CD4-positive, alpha-beta T cell treated with Interleukin-17A for 4 hours (primary cell): ENCODE results near the gene MATCAP1.

ENCODE experiments used
- DNase-seq: peaks from one replicate; pipeline ENCODE4 v3.0.0-alpha.2; 2020; ENCODE audit warnings: mixed read lengths

Gene MATCAP1

DNA sequence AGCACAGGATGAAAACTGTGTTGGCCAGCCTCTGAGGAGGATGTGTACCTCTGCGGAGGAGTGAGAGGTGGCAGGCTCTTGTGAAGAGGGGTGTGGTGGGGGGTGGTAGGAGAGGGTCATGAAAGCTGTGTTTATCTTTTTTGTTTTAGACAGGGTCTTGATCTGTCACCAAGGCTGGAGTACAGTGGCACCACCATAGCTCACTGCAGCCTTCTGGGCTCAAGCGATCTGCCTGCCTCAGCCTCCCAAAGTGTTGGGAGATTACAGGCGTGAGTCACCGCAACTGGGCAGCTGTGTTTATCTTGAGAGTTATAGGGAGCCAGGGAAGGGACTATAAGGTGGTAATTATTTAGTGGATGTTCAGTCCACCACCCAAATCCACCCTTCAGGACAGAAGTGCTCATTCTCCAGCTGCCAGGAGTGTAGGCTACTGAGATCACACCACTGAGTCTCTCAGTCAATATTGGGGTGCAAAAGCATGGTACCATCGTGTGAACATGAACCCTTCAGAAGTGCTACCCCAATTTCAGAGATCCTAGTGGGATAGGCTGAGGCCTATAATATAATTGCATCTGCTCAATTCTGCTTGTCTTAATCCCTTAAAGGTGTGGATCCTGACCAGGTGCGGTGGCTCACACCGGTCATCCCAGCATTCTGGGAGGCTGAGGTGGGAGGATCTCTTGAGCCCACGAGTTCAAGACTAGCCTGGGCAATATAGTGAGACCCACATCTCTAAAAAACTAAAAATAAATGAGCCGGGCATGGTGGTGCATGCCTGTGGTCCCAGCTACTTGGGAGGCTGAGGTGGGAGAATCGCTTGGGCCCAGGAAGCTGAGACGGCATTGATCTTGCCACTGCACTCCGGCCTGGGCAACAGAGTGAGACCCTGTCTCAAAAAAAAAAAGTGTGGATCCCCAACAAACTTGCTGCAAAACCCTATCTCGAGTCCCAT lies 7.0 kb upstream of the MATCAP1 start:
- DNase-seq = no peak

DNA sequence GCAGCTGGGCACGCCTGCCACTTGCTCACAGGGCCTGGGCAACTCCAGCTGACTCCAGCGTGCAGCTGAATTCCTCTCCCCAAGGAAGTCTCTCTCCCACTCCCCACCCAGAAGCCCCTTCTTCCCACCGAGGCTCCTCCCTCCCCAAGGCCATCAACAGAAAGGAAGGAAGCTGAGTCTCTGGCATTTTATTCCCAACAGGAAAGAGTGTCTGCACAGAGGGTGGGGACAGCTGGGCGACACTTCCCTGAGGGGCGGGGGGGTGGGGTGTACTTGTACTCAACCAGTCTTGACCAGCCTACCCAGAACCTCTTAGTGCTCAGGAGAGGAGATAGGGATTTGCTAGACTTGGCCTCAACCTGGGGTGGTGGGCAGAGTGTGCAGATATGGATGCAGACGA lies 6.3 kb upstream of the MATCAP1 start, which contains the start of gene EXOC3L1:
Gene EXOC3L1 (minus strand): TSS at position 96 of the 400 bp plus-strand sequence. CDS start 460 bp downstream, outside the sequence.
- DNase-seq = no peak

DNA sequence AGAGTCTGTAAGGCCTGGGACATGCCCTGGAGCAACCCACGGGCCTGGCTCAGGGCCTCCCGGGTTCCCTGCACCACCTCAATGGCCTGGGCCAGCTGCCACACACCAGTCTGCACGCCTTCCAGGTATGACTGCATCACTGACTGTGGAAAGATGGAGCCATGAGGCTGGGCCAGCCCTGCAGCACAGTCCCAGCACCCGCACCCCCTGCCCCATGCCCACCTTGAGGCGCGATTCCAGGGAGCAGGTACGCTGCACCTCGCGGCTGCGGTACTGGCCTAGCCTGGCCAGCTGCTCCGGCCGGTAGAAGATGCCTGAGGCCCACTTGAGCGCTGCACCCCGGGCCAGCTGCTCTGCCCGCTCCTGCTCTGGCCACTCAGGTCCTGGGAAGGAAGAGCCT lies 5.0 kb upstream of the MATCAP1 start:
- no peak for DNase-seq

DNA sequence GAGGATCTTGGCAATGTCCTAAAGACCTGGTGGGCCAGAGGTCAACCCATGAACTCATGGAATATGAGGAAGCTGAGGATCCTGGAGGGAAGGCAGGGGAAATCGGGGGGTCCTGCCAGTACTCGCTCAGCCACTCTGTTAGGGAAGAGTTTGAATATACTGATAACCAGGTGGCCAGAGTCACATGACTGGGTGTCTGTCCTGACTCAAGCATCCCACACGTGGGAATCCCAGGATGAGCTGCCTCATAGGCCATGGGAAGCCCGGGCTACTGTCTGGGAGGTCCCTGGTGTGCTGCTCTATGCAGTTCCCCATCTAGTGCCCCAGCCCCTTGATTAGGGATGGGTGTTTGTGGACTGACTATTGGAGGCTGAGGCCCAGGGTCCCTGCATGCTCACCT lies 4.6 kb upstream of the MATCAP1 start:
- DNase-seq = no peak

DNA sequence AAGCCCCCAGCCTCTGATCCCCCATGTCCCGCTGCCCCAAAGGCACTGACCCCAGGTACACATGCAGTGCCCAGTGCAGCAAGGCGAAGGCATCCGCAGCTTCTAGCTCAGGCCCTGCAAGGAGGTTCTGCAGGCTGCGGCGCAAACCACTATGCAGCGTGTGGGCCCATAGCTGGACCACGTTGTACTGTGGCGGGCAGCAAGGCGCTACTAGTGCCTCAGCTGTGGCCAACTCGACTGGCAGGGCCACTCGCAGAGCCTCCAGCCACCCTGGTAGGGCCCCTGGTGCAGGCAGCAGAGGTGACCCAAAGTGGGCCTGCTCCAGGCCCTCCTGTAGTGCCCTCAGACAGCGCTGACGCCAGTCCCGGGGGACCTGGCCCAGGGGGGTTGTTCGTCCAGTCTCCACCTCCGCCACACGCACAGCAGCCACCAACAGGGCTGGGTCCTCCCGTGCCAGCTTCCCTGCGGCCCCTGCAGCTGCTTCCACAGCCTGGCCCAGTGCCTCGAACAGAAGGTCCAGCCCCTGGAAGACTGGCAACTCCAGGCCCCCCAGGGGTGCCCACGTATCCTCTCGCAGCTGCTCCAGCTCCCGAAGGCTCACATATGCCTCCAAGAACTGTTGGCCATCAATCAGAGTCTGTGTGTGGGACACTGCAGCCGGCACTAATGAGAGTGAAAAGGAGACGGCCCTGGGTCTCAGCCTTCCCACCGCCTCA lies 3.6 kb upstream of the MATCAP1 start:
- DNase-seq = no peak

DNA sequence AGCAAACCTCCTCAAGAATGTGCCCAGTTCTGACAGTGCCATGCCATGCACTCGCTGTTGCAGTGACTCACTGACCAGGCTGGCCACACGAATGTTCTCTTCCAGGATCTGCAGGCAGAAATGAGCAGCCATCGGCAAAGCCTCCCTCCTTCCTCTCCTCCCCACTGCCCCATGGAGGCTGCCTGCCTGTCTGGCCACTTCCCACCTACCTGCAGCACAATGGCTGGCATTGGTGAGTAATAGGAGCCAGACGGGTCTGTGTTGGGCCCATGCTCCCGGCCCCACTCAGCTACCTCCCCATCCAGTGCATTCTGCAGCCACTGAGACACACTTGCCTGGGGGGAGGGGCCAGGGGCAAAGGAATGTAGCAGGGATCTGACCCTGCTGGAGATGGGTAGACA lies 2.8 kb upstream of the MATCAP1 start:
- no peak for DNase-seq

DNA sequence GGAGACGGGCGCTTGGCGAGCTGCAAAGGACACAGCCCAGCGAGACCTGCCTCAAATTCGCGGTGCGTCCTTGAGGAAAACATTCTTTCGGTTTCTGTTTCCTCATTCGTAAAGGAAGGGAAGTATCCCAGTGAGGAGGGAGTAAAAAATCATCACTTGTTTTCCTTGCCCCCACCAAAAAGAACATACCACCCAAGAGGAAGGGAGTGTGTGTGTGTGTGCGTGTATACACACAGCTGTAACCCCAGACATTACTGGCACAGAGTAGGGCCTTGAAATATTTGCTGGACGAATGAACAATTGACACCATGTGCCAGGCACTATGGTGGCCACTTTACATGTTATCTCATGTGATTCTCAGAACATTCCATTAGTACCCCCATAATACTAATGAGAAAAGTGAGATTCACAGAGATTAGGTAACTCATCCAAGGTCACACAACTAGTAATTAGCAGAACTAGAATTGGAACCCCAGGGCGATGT lies 1.9 kb upstream of the MATCAP1 start:
- DNase-seq = no peak

DNA sequence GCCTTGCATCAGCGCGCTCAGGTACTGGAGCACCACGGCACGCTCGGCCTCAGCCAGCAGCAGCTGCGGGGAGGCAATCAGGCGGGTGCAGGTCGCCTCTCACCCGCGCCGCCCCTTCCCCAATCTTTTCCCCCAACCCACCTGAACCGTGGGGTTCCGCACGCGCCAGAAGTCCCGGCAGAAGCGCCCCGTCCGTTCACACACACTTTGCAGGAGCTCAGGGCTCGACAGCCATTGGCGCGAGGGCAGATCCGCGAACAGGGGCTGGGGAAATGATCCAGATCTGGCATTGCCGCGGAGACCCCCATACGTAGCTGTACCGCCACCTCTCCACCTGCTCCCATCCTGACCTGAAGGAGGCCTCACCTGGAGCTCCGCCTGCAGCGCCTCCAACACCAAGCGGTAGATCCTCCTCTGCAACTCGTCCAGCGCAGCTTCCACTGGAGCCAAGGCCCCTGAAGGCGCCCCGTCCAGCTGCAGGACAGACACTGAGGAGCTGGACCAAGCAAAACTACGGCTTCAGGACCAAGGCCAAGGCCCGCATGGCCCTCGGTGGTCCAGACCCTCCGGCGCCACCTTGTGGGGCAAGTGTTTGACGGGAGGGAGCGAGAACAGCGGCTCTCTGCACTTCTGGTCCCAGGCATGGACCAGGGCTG lies 1.4 kb upstream of the MATCAP1 start:
- peak; percentile 89 for DNase-seq

DNA sequence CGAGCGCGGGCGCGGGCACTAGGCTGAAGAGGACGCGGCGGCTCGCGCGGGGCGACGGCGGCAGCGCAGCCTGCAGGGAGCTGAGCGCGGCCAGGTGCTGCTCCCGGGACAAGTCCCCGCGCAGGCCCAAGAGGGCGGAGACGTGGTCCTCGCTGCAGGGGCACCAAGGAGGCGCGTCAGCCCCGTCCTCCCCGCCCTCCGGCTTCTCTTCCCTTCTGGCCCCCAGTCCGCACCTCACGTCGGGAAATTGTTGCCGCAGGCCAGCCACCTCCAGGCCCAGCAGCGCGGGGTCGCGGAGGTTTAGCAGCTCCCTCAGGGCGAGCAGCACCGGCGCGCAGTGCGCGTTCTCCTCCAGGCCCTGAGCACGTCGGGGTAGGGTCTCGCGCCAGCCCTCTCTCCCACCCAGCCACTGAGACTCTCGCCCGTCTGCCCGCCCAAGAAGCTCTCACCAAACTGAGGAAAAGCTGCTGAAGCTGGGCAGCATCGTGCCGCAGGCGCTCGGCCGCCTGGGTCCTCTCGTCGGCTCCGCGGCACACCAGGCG lies 761 bp upstream of the MATCAP1 start:
- no peak for DNase-seq

DNA sequence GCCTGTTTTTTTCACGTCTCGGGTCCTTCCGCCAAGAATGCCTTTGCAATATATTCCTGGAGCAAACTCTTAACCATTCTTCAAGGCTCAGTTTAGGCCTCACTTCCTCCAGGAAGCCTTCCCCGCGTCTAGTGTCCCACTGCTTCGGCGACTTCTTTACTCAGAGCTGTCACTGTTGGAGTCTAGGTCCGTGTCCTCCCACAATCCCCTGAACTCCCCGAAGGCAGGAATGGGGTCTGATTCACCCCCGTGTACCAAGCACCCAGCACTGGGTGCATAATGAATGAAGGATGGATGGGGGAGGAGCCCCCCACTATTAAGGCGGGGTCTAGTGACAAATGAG lies 508 bp downstream of the MATCAP1 start:
- no peak for DNase-seq

DNA sequence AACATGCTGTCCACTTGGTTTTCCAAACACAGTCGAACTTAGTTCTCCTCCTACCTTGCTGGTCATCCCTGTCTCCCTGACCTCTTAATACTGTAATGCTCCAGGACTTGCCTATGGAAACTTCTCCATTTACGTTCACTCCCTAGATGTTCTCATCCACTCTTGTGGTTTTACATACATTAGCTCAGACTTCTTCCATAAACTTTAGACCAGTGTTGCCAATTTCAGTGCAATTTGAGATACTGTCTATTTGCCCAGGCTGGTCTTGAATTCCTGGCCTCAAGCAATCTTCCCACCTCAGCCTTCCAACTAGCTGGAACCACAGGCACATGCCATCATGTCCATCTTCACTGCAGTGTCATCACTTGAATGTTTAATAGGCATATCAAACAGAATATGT lies 1.5 kb downstream of the MATCAP1 start:
- no peak for DNase-seq

DNA sequence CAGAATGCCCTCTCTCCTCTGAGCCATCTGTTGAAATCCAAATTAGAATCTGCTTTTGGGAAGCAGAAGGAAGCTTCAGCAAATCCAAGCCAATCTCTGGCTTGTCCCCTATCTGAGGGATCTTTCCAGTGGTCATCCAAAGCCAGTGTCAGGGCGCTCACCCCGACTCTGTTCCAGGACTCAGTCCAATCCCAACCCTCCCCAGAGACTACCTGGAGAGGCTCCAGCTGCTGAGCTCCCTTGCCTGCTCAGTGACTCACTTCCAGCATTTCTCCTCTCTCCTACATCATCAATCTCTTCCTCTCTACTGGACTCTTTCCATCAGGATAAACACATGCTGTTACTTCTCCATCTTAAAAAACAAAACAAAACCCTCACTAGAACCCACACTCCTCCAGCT lies 2.4 kb downstream of the MATCAP1 start:
- DNase-seq = no peak

DNA sequence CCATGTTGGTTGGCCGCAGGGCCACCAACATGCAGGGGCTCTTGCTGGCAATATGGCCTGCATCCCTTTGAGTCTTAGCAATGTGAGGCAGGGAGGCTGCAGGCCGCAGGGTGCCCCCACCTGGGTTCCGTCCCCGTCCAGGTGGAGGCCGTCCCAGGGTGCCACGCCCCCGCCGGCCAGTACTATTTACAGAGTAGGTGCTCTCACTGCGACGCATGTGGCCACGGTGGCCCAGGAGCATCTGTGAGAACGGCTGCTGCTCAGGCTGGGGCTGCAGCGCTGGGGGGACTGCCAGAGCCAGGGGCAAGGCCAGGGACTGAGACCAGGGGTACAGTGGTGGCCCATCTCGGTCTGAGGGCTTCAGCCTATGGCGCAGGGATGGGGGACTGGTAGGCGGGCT lies 3.6 kb downstream of the MATCAP1 start:
- DNase-seq = no peak

DNA sequence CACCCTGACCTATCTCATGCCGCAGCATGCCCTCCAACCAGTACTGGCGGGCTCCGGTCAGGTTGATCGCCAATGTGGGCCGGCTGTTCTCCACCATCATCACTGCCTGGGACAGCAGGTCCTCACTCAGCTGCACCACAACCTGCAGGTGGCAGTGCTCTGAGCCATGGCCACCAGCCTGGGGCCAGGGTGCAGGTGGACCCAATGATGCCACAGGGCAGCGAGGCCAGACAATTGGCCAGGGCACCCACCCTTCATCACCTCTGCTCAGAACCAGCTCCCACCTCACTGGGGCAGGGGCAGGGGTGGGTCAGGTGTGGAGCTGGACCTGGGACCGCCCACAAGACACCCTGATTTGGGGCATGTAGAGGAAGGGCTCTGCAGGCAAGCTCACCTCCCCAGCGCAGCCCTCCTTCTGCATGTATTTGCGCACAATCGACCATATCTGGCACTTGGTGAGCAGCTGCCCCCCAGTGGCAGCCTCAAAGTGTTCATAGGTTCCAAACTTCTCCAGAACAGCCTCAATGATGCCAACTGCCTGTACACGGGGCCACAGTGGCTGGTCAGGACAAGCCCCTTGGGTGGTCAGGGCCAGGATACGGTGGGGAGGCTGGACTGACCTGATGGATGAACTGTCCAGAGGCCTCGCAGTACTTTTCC lies 4.2 kb downstream of the MATCAP1 start:
- DNase-seq = no peak

DNA sequence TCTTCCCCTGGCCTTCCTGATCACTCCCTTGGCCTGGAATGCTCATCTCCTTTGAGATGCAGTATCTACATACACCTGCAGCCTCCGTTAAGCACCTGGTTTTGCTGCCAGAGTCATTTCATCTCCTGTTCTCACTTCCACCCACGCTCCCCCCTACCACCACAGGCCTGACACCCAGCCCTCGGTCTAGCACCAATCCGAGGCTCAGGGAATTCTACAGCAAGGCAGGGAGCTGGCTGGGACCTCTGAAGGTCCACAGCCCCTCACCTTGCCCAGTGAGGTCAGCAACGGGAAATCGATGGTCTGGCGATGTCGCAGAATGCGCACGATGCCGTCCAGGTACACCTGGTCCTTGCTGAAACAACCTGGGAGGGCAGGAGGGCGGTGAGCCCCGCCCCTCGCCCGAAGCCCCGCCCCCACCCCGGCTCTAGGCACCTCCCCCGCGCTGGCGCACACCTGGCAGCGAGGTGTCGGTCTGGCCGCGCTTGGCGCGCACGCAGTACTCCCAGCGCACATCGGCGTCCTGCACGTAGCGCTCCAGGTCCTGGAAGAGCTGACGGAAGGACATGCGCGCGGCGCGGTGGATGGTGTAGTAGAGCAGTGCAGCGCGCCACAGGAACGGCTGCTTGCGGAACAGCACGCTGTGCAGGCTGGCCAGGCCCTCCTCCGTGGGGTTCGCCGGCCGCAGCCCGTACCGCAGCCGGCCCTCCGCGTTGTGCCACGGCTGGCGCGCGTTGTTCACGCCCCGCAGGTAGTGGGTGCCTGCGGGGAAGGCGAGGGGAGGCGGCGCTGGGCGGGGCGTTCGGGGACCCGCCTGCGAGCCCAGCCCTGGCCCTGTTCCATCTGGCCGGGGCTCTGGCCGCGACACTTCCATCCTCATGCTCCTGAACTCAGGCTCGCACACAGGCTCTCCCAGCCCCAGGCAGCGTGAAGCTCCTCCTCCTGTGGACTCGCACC lies 5.7 kb downstream of the MATCAP1 start:
- DNase-seq = peak; percentile 77

DNA sequence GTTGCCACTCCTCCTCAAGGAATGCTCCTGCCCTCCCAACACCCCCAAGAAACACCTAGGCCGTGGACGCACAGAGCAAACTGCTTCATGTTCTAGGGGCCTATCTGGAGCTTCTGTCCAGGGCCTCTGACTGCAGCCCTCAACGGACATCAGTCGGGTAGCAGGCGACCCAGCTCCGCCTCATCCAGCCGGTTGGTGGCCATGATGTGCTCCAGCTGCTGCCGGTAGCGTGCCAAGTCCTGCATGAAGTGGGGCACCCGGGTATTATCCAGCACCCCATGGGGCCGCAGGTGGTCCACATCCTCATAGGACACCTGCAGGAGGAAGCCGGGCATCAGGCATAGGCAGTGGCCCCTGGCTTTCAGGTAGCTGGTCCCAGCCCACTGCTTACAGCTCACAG lies 7.1 kb downstream of the MATCAP1 start:
- DNase-seq = no peak

DNA sequence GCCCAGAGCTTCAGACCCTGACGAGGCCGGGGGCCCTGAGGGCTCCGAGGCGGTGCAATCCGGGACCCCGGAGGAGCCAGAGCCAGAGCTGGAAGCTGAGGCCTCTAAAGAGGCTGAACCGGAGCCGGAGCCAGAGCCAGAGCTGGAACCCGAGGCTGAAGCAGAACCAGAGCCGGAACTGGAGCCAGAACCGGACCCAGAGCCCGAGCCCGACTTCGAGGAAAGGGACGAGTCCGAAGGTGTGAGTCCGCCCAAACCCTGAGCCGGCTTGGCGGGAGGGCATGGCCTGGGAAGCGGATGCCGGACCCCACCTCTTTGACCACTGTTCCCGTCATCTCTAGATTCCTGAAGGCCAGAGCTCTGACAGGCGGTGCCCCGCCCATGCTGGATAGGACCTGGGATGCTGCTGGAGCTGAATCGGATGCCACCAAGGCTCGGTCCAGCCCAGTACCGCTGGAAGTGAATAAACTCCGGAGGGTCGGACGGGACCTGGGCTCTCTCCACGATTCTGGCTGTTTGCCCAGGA lies 9.0 kb downstream of the MATCAP1 start:
- DNase-seq = no peak

DNA sequence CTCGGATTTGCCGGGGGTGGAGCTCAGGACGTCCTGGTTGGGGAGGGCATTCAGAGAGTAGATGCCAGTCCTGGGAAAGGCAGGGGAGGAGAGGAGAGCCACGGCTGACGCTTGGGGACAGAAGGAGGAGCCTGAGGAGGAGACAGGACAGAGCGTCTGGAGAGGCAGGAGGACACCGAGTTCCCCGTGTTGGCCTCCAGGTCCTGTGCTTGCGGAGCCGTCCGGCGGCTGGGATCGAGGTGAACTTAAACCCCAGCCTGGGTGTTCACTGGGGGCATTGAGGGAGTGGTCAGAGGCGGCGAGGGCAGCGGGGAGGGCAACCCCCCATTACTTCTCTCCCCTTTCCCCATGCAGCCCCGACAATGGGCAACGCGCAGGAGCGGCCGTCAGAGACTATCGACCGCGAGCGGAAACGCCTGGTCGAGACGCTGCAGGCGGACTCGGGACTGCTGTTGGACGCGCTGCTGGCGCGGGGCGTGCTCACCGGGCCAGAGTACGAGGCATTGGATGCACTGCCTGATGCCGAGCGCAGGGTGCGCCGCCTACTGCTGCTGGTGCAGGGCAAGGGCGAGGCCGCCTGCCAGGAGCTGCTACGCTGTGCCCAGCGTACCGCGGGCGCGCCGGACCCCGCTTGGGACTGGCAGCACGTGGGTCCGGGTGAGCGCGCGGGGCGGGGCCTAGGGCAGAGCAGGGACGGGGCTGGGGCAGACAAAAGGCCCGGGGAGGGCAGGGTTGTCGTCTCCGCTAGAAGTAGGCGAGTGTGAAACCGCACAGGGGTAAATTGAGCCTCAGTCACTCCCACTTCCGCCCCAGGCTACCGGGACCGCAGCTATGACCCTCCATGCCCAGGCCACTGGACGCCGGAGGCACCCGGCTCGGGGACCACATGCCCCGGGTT lies 9.7 kb downstream of the MATCAP1 start:
- DNase-seq = peak; percentile 76

DNA sequence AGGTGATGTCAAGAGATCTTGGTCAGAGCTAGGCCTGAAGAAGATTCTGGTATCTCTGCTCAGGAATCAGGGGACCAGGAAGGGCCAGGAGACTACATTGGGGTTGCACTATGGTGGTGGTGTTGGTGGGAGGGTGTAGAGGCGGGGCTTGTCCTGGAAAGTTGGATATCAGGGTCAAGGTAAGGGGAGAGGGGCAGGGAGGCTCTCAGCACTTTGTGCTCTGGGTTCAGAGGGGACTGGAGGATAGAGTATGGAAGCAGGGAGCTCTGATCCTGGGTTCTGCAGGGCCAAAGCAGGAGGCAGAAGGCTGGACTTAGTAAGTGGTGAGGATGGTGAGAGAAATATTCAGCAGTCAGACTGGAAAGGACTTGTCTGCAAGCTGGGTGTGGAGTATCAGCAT lies 10.4 kb downstream of the MATCAP1 start:
- DNase-seq = no peak
